ENCODE results near the gene EXOC1.

GRCh38 chr4:55864577-55865223 is 11.3 kb downstream of the EXOC1 start:
- TF ChIP-seq CTCF (IDR thresholded peaks at IDR 0.05) (no peak), POLR2AphosphoS5 (IDR thresholded peaks at IDR 0.05; ENCODE audit: insufficient read depth in 1 of 2, low read depth in 1 of 2) (no peak)
